PC-3 (cell line): ENCODE results near the gene CDC6.

Source experiments
- EZH2phosphoT487 ChIP-seq: fragments of 300-600 bp; sonication (generic); IDR thresholded peaks from 2 replicates; pipeline ENCODE4 v1.6.1; 2018; ENCODE audit warnings: mild to moderate bottlenecking, antibody characterized with exemption, low read length, borderline replicate concordance
- TF ChIP-seq, protein P1 (sequence below): fragments of 300-600 bp; sonication (generic); conservative IDR thresholded peaks from 2 replicates; pipeline ENCODE4 v1.5.1; 2017; ENCODE audit warnings: antibody characterized with exemption, low read depth, mild to moderate bottlenecking, low read length

- TF ChIP-seq, protein P1, sequence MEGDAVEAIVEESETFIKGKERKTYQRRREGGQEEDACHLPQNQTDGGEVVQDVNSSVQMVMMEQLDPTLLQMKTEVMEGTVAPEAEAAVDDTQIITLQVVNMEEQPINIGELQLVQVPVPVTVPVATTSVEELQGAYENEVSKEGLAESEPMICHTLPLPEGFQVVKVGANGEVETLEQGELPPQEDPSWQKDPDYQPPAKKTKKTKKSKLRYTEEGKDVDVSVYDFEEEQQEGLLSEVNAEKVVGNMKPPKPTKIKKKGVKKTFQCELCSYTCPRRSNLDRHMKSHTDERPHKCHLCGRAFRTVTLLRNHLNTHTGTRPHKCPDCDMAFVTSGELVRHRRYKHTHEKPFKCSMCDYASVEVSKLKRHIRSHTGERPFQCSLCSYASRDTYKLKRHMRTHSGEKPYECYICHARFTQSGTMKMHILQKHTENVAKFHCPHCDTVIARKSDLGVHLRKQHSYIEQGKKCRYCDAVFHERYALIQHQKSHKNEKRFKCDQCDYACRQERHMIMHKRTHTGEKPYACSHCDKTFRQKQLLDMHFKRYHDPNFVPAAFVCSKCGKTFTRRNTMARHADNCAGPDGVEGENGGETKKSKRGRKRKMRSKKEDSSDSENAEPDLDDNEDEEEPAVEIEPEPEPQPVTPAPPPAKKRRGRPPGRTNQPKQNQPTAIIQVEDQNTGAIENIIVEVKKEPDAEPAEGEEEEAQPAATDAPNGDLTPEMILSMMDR = no peak
- no peak for TF ChIP-seq EZH2phosphoT487
Observed at GRCh38 chr17:40352237-40352778, 64.6 kb downstream of the CDC6 start.
